Measurements from ENCODE around the gene ZFYVE21.
"Not testable (repeated sequence)": the region's sequence is repeated elsewhere in the genome, so short reads cannot be mapped to it uniquely, and the experiment has no call there.

Gene ZFYVE21
- total RNA-seq = 10.3 to 35.4 (median 21.3) reads per million in 17 experiments

- peak; percentile 100 for DNase-seq
Observed at GRCh38 chr14:103715052-103716000, at the start of gene ZFYVE21, which contains the start of gene XRCC3. Gene ZFYVE21 (plus strand): TSS chr14:103715810. CDS start chr14:103715842, 32 bp downstream. Gene XRCC3 (minus strand): TSS chr14:103715451. CDS start chr14:103711087, 4,364 bp downstream.

DNA sequence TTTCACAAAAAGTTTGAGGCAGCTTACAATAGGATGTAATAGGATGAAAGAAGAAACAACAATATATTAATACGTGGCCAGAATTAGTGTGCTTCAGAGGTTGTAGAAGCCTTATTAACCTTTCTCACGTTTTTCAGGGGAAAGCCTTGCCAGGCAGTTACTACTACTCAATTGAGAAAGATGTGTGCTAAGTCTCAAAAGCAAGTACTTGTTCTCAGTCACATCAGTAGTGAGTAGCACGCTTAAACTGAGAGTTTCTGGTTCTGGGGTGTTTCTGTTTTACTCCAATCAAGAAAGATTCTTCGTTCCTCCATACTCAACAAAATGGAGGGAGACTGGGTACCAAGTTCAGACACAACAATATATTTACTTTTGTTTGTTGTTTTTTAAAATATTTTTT, 47.9 kb upstream of the ZFYVE21 start:
- DNase-seq = no peak

- no peak for DNase-seq
Observed at GRCh38 chr14:103668117-103668516, 47.5 kb upstream of the ZFYVE21 start.

DNA sequence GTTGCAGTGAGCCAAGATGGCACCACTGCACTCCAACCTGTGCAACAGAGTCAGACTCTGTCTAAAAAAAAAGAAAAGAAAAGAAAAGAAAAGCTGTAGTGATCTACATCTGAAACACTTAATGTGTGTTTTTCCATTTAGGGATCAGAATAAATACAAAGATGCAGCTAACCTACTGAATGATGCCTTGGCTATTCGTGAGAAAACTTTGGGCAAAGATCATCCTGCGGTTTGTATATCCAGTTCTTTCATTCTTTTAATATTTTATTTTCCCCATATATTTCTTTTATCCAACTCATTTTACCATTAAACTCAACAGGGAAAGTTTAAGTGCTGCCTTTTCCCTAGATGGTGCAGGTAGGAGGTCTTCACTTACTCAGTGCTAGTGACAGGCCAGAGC, 46.2 kb upstream of the ZFYVE21 start:
- no peak for DNase-seq

- no peak for DNase-seq
Observed at GRCh38 chr14:103671911-103672310, 43.7 kb upstream of the ZFYVE21 start.

DNA sequence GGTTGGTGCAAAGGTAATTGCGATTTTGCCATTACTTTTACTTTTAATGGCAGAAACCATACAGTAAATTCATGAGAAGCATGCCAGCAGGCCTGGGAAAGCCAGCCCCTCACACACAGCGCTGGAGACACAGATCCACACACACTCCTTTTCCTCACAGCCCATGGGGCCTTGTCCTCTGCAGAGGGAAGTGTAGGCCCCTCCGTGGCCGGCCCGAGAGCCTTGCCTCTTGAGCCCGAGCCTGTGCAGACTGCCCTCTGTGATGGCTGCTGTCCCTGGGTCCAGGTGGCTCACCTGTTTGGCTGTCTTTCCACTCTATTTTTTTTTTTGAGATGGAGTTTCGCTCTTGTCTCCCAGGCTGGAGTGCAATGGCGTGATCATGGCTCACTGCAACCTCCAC, 39.7 kb upstream of the ZFYVE21 start:
- DNase-seq = no peak

GRCh38 chr14:103676881-103677675, 38.5 kb upstream of the ZFYVE21 start:
- DNase-seq = no peak

DNA sequence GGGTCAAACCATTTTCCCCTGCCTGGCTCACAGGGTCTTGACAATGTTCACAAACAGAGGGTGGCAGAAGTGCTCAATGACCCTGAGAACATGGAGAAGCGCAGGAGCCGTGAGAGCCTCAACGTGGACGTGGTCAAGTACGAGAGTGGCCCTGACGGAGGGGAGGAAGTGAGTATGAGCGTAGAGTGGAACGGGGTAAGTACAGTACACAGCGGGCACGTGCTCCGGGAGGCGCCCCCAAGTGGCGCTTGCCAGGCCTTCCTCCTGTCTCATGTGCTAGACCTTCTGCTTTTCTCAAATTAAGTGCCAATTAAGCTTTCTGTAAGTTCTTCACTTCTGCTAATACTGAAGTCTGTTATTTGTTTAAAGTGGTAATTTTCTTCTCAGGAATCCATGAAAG, 36.3 kb upstream of the ZFYVE21 start:
- DNase-seq = peak; percentile 89 to 92 (median 91)

GRCh38 chr14:103680491-103681231, 34.9 kb upstream of the ZFYVE21 start:
- no peak for DNase-seq

DNA sequence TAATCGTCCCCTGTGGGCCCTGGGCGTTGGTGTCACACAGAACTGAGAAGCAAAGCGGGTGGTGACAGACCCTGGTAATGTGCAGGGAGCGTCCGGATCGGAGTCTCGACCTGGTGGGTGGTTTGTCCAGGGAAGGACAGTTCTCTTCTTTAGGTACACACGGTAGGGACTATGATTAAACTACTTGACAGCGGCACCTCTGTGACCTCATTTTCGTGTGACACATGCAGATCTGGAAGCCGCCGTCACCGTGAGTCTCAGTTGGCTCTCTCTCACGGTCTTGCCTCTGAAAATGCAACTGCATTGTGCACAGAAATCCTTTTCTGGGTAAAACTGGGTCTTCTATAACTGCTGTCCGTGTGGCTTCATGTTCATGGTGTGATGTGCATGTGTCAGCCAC, 32.5 kb upstream of the ZFYVE21 start:
- no peak for DNase-seq

GRCh38 chr14:103684471-103684870, 31.1 kb upstream of the ZFYVE21 start:
- no peak for DNase-seq

GRCh38 chr14:103684871-103685270, 30.7 kb upstream of the ZFYVE21 start:
- DNase-seq = no peak

GRCh38 chr14:103685276-103686211, 30.1 kb upstream of the ZFYVE21 start:
- no peak for DNase-seq

DNA sequence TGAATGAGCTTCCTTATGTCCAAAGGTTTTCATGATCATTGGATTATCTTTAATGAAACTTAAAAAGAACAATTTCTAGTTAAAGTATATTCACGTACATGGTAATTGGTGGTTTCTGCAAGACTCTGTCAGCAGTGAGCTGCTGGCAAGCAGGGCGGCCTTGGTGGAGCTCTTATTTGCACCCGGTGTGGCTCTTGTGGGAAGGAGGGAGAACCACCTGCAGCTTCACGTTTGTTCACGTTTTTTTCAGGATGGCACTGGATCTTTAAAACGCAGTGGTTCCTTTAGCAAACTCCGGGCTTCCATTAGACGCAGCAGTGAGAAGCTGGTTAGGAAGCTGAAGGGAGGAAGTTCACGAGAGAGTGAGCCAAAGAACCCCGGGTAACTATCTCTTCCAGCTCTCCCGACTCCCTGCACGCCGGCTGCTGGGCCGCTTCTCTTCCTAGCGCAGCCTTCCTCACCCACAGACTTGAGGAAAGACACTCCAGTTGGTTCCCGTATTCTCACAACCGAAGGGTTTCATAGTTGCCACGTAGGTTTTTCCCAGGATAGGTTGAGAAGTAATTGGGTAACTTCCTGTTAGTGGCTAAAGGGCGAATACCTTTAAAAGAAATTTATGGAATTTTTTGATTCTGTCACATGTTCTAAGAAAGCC, 28.7 kb upstream of the ZFYVE21 start:
- no peak for DNase-seq

DNA sequence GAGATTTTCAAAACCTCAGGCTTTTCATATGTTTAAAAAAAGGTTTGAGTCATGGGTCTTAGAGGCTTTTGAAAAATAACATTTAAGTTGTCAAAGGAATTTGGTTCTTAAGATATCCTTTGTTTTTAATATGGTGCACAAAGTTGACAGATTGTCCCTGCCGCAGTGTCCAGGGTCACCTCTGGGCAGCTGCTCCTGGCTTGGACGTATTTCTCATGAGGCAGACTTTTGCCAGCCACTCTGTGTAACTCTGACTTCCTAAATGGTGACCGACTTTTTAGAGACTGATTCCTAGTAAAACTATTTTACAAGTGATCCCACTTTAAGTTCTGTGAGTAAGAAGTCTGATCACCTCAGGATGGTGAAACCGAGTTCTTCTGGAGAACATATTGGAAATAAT, 27.9 kb upstream of the ZFYVE21 start:
- DNase-seq = no peak

GRCh38 chr14:103688441-103688840, 27.2 kb upstream of the ZFYVE21 start:
- no peak for DNase-seq

DNA sequence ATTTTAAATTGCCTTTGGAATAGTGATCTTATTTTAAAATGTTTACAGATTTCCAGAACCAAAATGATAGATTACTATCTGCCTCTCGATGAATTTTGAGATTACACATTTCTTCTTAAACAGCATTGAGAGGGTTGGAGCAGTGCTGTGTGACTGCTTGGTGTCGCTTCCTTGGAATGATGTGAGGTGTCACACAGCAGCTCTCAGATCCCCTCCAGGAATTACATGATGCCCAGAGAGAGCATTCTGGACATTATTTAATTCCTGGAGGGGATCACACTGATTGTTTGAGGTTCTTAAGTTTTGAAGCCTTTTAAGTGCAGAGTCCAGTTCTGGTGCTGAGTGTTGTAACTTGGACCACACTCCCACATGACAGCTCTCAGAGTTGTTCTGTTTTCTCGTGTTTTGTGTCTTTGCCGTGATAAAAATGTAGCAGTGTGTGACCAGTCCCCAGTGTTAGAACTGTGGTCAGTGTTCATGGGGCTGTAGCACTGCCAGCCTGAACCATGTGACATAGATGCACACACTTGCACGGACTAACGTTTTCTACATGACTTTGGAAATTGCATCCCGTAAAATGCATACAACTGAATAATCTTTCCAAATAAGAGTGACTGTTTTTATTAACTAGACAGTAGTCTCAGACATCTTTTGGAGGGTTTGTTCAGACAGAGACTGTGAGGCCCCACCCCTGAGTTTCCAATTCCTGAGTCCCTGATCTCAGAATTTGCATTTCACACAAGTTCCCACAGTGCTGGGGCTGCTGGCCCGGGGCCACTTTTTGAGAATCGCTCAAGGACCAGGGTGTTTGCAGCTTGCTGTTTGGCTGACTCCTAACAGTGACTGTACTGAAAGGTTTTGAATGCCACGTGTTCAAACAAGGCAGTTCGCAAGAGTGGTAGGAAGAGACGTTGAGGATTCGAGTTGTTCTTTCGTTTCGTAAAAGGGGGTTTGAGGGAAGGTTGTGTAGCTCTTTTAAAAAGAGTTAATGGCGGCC, 26.4 kb upstream of the ZFYVE21 start:
- no peak for DNase-seq

- no peak for DNase-seq
Observed at GRCh38 chr14:103690332-103690731, 25.3 kb upstream of the ZFYVE21 start.

DNA sequence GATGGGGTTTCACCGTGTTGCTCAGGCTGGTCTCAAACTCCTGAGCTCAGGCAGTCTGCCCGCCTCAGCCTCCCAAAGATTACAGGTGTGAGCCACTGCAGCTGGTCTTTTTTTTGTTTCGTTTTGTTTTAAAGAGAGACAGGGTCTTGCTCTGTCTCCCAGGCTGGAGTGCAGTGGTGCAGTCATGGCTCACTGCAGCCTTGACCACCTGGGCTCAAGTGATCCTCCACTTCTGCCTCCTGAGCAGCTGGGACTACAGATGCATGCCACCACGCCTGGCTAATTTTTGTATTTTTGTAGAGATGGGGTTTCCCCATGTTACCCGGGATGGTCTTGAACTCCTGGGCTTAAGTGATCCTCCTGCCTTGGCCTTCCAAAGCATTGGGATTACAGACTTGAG, 24.0 kb upstream of the ZFYVE21 start:
- DNase-seq = not testable (repeated sequence)

DNA sequence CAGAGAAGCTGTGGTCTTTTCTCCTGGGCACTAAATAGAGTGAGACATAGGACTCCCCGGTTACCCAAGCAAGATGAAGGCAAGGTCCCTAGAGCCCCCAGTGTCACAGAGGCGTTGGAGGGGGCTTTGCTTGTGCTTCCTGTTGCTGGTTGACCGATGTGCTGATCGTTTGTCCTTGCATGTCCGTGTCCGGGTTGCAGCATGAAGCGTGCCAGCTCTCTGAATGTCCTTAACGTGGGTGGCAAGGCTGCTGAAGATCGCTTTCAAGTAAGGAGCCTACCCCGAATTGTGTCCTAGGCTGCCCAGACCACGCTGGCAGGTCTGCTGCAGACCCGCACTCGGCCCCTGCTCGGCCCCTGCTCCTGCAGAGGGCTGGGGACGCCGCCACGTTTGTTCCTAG, 23.5 kb upstream of the ZFYVE21 start:
- no peak for DNase-seq

Measured in suppressor macrophage (primary cell).